Stimulated activated CD4-positive, alpha-beta T cell treated with anti-CD3 and anti-CD28 coated beads, Interleukin-1b, Interleukin-23, amount 100 ng/mL, for 4 hours (primary cell): ENCODE data around the gene PTRH2.

Source experiments
- DNase-seq, 2 donors: peaks; one replicate each; pipeline ENCODE4 v3.0.0-alpha.2; 2020; ENCODE audit warnings: low read depth in 2 of 2

The PTRH2 gene

DNA sequence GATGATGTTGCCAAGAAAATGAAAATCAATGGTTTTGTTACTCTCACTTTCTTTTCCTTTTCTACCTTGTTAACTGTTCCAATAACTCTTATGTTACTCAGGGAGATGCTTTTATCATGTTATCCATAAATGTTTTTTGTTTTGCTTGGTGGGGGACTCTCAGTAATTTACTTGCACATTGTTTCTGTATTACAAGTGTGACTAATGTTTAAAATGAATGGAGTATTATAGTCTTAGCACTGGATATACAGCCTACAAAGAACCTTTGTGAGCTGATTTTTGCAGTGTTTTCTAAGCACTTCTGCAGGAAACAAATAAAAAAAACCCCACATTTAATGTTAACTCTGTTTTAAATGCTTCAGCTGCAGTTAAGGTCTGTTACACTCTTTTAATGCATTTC is 12.3 kb upstream of the PTRH2 start:
- no peak for DNase-seq

DNA sequence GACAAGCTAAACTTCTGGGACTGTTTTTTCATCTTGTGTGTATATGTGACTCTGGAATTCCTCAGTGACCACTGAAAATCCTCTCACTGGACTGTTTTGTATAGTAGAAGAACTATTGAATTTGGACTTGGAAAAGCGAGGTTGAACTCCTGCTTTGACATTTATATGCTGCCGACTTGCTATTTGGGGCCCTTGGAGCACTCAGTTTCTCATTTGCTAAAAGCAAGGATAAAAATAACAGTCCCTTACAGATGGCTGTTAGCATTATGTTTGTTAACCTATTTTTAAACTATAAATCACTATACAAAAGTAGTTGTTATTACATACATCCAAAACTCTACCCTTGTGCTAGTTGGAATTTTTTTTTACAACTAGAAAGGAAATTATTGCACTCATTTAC is 9.2 kb upstream of the PTRH2 start:
- no peak for DNase-seq

DNA sequence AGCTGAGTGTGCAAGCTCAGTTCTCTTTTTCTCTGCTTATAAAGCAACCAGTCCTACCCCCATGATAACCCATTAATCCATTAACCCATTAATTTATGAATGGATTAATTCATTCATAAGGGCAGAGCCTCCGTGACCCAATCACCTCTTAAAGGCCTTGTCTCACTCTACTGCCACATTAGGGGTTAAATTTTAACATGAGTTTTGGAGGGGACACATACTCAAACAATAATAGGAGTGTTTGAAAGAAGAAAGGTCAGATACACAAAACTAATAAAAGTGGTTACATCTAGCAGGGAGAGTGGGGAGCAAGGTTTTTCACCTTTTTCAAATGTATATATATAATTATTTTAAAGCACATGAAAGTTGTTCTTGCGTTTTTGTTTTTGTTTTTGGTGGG is 7.0 kb upstream of the PTRH2 start:
- DNase-seq = no peak

- DNase-seq = no peak
These were observed 5.6 kb upstream of the PTRH2 start for GRCh38 chr17:59712862-59713261.

GRCh38 chr17:59711936-59712335 is 4.7 kb upstream of the PTRH2 start:
- no peak for DNase-seq

- DNase-seq = no peak
These were observed 771 bp upstream of the PTRH2 start for GRCh38 chr17:59707971-59708430.

- DNase-seq = no peak
These were observed 4.9 kb downstream of the PTRH2 start for GRCh38 chr17:59702304-59702703.

- no peak for DNase-seq
These were observed 7.4 kb downstream of the PTRH2 start for GRCh38 chr17:59699786-59700185.

- no peak for DNase-seq
These were observed 8.0 kb downstream of the PTRH2 start for GRCh38 chr17:59699218-59699617.

- DNase-seq = no peak
These were observed 9.1 kb downstream of the PTRH2 start for GRCh38 chr17:59698143-59698542.

- no peak for DNase-seq
These were observed 10.4 kb downstream of the PTRH2 start for GRCh38 chr17:59696682-59697277.

DNA sequence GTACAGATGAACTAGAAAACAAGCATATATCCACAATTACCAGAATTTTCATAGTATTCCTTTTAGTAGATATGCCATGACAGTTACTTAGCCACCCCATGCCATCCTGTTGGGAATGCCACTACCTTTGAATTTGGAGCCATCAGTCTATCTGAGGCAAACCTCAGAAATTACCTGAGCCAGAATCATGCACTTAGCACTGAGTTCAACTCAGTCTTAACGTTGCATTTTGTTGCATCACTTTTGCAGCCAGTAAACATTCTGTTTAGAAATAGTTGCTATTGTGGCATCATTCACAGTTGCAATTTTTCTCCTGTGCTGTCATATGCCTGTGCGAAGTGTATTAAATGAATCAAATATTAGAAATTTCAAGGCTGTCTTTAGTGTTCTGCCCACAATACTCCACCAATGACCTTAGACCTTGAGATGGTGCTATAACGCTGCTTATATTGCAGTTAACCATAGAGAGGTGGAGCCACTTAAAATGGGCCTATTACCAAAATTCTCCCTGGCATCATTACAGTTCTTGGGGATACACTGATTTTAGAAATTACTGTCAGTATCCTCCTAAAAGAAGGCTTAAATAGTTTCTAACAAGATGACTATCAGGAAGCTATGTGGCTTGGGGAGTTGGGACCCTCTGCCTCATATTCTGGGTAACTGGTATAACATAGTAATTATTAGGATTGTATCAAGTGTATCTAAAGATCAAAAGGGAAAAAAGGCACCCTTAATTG is 11.1 kb downstream of the PTRH2 start:
- no peak for DNase-seq

GRCh38 chr17:59694344-59694743 is 12.9 kb downstream of the PTRH2 start:
- DNase-seq = no peak

GRCh38 chr17:59693582-59693981 is 13.6 kb downstream of the PTRH2 start:
- no peak for DNase-seq

GRCh38 chr17:59688496-59688895 is 18.7 kb downstream of the PTRH2 start:
- DNase-seq = no peak

GRCh38 chr17:59688008-59688407 is 19.2 kb downstream of the PTRH2 start:
- DNase-seq = no peak

- DNase-seq = no peak
These were observed 22.3 kb downstream of the PTRH2 start for GRCh38 chr17:59684967-59685366.

DNA sequence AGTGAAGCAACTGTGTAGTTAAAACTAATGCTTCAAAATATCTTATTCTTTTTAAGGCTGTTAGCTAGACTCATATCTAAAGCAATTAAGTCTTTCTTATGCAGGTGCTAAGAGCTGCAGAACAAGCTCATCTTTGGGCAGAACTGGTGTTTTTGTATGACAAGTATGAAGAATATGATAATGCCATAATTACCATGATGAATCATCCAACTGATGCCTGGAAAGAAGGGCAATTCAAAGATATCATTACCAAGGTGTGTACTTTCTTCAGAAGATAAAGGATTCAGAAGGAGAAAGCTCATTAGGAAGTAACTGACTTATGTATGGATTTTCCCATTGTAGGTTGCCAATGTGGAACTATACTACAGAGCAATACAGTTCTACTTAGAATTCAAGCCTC is 23.9 kb downstream of the PTRH2 start:
- DNase-seq = no peak

- no peak for DNase-seq
These were observed 26.9 kb downstream of the PTRH2 start for GRCh38 chr17:59680314-59680713.

GRCh38 chr17:59678918-59679317 is 28.3 kb downstream of the PTRH2 start:
- no peak for DNase-seq

DNA sequence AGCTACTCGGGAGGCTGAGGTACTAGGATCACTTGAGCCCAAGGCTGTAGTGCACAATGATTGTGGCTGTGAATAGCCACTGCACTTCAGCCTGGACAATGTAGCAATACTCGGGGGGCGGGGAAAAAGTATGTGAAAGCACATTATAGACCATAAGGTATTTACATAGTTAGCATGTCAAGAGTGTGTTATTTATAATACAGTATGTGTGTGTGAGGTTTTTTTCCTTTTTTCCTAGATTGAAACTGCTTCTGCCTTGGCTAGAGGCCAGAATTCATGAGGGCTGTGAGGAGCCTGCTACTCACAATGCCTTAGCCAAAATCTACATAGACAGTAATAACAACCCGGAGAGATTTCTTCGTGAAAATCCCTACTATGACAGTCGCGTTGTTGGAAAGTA is 30.5 kb downstream of the PTRH2 start:
- DNase-seq = no peak

GRCh38 chr17:59675231-59675630 is 32.0 kb downstream of the PTRH2 start:
- no peak for DNase-seq

GRCh38 chr17:59671386-59671785 is 35.8 kb downstream of the PTRH2 start:
- no peak for DNase-seq

- DNase-seq = no peak
These were observed 37.3 kb downstream of the PTRH2 start for GRCh38 chr17:59669944-59670343.
